ENCODE measurements around the gene CHERP. TPM values are rescaled to one million over a fixed set of nuclear protein-coding genes. Genes with fewer than 3 reads are reported as not detected.
A peak's percentile ranks its signal among the peaks of the same experiment; 100 is the strongest.

CHERP gene
- total and polyA plus RNA-seq, 2 of the 8 experiments (the other 6 are each of a cell fraction or from before 2014, with no cell fraction given): 13.9 to 73.7 TPM

- ChIA-PET CTCF (ENCODE audit: partially characterized antibody) (interaction anchor here (0.6 to 1.7 kb wide), 5 partner anchors 12 to 250 kb away, joined by 3 to 6 read pairs (median 3); no protein-coding TSS in a partner anchor), POLR2A (ENCODE audit: partially characterized antibody) (interaction anchor here (1.8 kb wide), 1 partner anchor 14 kb away, joined by 9 read pairs; the partner anchor contains the start of gene SLC35E1)
- Histone ChIP-seq H3K23ac (ENCODE audit: insufficient read length) (no peak overlapping the region), H3K27me3 (replicated peaks in 1 of 4; ENCODE audit: control insufficient read depth in 3 of 4, extremely low read depth in 1 of 4, insufficient read depth in 3 of 4, low read length in 3 of 4) (no peaks in the 10 kb centered on the region), H2BK5ac (ENCODE audit: low read depth, low read length) (peak overlapping the region; percentile 32; the same call in 1 of the 2 replicates), H3K23me2 (ENCODE audit: low read depth, low read length) (no peaks in the 10 kb centered on the region), H2BK12ac (ENCODE audit: low read depth, low read length) (no peak overlapping the region), H3K4ac (replicated peaks; ENCODE audit: insufficient read length, low read depth, low read length) (peak overlapping the region; percentile 25), H3K9me3 (ENCODE audit: insufficient read depth in 2 of 2, low read depth in 1 of 2, low read length in 1 of 2) (no peaks in the 10 kb centered on the region), H3K56ac (replicated peaks; ENCODE audit: insufficient read length, low read depth, low read length) (no peak overlapping the region), H4K91ac (replicated peaks; ENCODE audit: insufficient read length, low read length) (peak overlapping the region; percentile 10), H3K27ac (ENCODE audit: low read depth, low read length) (no peak overlapping the region), H3K4me2 (ENCODE audit: insufficient read depth in 1 of 2, low read depth in 2 of 2, low read length in 2 of 2) (no peak overlapping the region; a peak in 1 of 4 replicates), H4K5ac (ENCODE audit: insufficient read length, low read depth, low read length) (no peak overlapping the region), H3K18ac (ENCODE audit: extremely low read depth, low read length) (no peak overlapping the region), H3K79me2 (ENCODE audit: control insufficient read depth in 1 of 2, insufficient read depth in 2 of 2, low read length in 2 of 2) (peaks cover 13 to 95% of the 10 kb centered on the region in 2 experiments; a peak in 3 of 4 replicates), H2AFZ (ENCODE audit: low read length) (no peak overlapping the region), H4K20me1 (replicated peaks in 1 of 2; ENCODE audit: control insufficient read depth in 1 of 2, insufficient read depth in 2 of 2, low read length in 2 of 2) (peaks cover 31 to 43% of the 10 kb centered on the region in 2 experiments), H3K4me1 (replicated peaks in 1 of 4; ENCODE audit: control insufficient read depth in 3 of 4, insufficient read depth in 4 of 4, low read length in 3 of 4) (peaks cover 6 to 44% (median 26%) of the 10 kb centered on the region in 4 experiments), H3K79me1 (ENCODE audit: low read depth, low read length) (peaks cover 40% of the 10 kb centered on the region), H2AK5ac (ENCODE audit: low read depth, low read length) (peak overlapping the region; percentile 94), H3K4me3 (ENCODE audit: extremely low read depth in 1 of 4, insufficient read depth in 2 of 4, low read depth in 3 of 4, low read length in 4 of 4) (no peak overlapping the region), H2BK20ac (ENCODE audit: low read length) (no peak overlapping the region), H3K9ac (replicated peaks in 1 of 4; ENCODE audit: extremely low read depth in 1 of 4, low read depth in 3 of 4, low read length in 3 of 4) (no peak overlapping the region), H4K8ac (ENCODE audit: extremely low read depth, insufficient read depth, low read length) (peak overlapping the region; percentile 28; the same call in 1 of the 2 replicates), H3K36me3 (ENCODE audit: control insufficient read depth in 2 of 4, insufficient read depth in 4 of 4, low read length in 3 of 4) (no peaks in the 10 kb centered on the region), H2BK120ac (replicated peaks; ENCODE audit: low read depth, low read length) (no peak overlapping the region), H2BK15ac (ENCODE audit: low read length) (no peak overlapping the region; the same call in 1 of the 2 replicates), H3K14ac (ENCODE audit: insufficient read length) (no peak overlapping the region)
- WGBS, 2 experiments (ENCODE audit: extremely low coverage in 1 of 2, insufficient coverage in 1 of 2, insufficient read length in 1 of 2, insufficient replicate concordance in 2 of 2, low coverage in 1 of 2, low lambda C conversion rate in 2 of 2, missing lambda C conversion rate in 1 of 2): 89% methylated on average over 9 of the region's 9 CpGs; no CpG with 5 or more reads in 1 of the 2 experiments
- DNase-seq (ENCODE audit: low read depth in 1 of 2, low spot score in 2 of 2) (no peak), FAIRE-seq (no peak)
- no peak for TF ChIP-seq EGR1 (IDR thresholded peaks at IDR 0.05; ENCODE audit: borderline replicate concordance, low read depth, low read length)
- TF ChIP-seq SAP30 (IDR thresholded peaks at IDR 0.05; ENCODE audit: insufficient read depth, insufficient replicate concordance, low read length): no peak
- no peak for TF ChIP-seq SUZ12 (IDR thresholded peaks at IDR 0.05; ENCODE audit: low read length)
- TF ChIP-seq GABPA (IDR thresholded peaks at IDR 0.05; ENCODE audit: borderline replicate concordance, insufficient read depth, low read length): no peak
- no peak for TF ChIP-seq RFX5 (IDR thresholded peaks at IDR 0.05; ENCODE audit: borderline replicate concordance, low read depth, low read length)
- TF ChIP-seq EP300 (IDR thresholded peaks at IDR 0.05; ENCODE audit: borderline replicate concordance in 1 of 2, low read depth in 2 of 2, low read length in 2 of 2): no peak
- no peak for TF ChIP-seq EZH2 (IDR thresholded peaks at IDR 0.05; ENCODE audit: low read depth, low read length, severe bottlenecking)
Observed at GRCh38 chr19:16586477-16586871, 44.2 kb upstream of the CHERP start.

Measured in H1 (cell line).